GM19452 (cell line): ENCODE results near the gene C1QTNF8.

Source experiments
- ATAC-seq: cut with Tn5 transposase; IDR thresholded peaks from one replicate; pipeline ENCODE4 v1.9.1; 2021; ENCODE audit not compliant: unreplicated experiment

C1QTNF8 gene

DNA sequence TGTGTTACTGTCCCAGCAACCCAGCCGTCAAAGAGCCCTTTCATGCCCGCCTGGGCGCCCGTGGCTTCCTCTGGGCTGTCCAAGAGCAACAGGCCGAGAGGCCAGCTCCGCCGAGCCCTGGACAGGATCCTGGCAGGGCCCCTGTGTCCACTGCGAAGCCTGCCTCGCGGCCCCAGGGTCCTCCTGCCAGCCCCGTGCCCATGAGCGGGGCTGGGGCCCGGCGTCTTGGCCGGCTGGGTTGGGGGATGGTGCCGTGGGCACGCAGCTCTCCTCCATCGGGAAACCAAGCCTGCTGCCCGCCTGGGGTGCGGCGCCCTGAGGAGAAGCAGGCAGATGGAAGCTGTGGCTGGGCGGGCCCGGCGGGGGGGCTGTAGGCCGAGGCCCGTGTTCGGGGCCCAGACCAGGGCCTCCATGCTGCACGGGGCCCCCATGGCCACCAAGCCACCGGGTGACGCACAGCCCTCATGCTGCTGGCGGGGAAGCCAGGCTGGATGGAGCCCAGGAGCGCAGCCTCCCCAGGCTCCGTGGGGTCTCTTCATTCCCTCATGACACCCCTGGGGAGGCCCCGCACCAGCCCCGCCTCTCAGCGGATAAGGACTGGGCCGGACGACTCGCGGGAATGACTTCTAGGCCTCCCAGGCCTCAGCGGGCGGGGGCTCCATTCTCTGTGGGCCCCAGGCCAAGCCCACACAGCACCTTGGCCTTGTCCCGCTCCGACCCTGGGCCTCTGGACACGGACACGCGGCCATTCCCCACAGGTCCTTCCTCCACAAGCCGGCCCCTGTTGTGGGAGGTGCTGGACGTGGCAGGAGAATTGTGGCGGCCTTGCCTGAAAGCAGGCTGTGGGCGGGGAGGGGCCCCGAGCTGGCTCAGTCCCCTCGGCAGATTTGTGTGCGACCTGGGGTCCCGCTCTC, at the start of gene C1QTNF8:
Gene C1QTNF8, minus strand, starts transcription at position 76 of the 914 bp plus-strand sequence. CDS start 1,322 bp downstream, outside the sequence.
- no peak for ATAC-seq

- ATAC-seq: no peak
These were observed 49.5 kb upstream of the C1QTNF8 start for GRCh38 chr16:1145383-1146100.

- ATAC-seq: no peak
These were observed 48.7 kb upstream of the C1QTNF8 start for GRCh38 chr16:1144476-1145382.

- no peak for ATAC-seq
These were observed 47.9 kb upstream of the C1QTNF8 start for GRCh38 chr16:1143761-1144450.

GRCh38 chr16:1142911-1143310, 46.9 kb upstream of the C1QTNF8 start:
- ATAC-seq: no peak

- no peak for ATAC-seq
These were observed 45.7 kb upstream of the C1QTNF8 start for GRCh38 chr16:1141716-1142115.

- no peak for ATAC-seq
These were observed 45.1 kb upstream of the C1QTNF8 start for GRCh38 chr16:1141191-1141590.

GRCh38 chr16:1140582-1141162, 44.6 kb upstream of the C1QTNF8 start:
- ATAC-seq: no peak

DNA sequence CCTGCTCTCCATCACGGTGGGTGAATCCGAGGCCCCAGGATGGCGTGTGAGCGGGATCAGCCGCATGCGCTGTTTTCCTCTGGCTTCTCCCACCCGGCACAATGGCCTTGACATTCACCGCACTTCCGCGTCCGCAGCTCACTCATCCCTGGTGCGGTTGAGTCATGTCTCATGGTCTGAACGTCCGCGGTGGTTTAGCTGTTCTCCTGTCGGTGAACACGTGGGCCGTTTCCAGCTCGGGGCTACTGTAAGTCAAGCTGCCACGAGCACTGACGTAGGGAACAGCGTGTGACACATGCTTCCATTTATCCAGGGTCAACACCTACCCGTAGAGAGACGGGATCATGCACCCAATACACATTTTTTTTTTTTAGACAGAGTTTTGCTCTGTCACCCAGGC, 41.6 kb upstream of the C1QTNF8 start:
- ATAC-seq: no peak

GRCh38 chr16:1135459-1135825, 39.4 kb upstream of the C1QTNF8 start:
- ATAC-seq: no peak

DNA sequence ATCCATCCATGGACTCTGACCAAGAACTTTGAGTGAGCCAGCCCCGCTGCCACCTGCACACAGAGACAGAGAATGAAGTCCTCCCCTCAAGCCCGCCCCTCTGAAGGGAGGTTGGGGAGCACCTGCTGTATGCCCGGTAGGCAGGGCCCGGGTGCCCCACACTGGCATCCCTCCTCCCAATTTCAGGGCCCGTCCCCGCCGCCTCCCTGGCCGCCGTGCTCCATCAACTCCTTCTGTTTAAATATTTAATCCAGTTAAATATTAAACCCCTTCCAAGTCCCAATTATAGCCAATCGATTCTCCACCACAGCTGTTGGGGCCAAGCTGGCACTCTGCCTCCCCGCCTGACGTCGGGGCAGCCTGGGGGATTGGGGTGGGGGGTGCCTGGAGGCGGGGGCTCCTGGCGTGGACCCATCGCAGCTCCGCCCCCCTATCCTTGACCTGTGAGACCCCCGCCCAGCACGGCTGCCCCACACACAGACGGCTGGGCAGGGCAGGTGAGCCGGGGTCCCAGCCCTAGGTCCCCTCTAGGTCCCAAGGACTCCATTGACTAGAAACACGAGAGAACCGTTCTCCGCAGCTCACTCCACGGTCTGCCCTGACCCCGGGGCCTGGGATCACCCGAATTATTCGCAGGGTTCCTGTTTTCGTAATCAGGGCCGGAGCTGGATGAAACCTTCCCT, 38.9 kb upstream of the C1QTNF8 start:
- ATAC-seq: no peak

DNA sequence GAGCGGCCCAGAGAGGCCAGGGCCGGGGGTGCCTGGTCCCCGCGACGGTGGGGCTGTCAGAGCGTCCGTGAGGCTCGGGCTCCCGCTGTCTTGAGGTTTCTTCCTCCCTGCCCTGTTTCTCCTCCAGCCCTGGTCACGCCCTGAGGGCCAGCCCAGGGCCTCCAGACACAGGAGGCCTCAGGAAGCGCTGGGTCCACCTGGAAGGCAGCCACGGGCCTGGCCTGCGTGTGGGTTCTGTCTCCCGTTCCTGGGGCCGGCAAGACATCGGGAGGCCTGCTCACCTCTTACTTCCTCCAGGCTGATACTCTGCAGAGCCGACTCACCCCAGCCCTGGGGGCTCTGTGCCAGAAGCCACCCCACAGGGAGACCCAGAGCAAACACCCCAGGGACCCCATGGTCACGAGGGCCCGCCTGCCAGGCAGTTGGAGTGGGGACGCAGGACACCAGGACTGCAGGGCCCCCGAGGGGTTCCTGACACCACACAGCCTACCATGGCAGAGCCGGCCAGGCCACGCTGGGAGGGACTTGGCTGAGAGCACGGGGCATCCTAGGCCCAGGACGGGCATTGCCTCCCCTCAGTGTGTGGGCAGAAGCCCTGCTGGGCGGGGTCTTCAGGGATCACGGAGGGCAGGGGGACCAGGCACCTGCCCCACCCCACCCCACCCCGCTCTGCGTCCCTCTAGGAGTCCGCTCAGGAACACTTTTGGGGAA, 37.9 kb upstream of the C1QTNF8 start:
- no peak for ATAC-seq

DNA sequence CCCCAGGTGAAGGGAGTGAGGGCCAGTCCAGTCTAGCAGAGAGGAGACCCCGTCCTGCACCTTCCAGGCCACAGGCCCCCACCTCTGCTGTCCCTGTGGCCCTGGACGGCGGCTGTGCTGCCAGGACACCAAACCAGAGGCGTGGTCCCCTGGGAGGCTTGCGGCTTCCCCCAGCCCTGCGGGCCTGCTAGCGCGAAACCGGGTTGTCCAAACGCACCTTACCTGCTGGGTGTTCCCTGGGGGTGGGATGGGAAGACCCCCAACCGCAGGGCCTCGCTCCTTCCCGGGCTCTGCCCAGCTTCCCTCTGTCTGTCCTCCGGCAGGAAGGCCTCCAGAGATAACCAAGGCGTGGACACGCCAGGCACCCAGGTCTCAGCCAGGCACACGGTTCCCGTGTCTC, 37.2 kb upstream of the C1QTNF8 start:
- ATAC-seq: no peak

DNA sequence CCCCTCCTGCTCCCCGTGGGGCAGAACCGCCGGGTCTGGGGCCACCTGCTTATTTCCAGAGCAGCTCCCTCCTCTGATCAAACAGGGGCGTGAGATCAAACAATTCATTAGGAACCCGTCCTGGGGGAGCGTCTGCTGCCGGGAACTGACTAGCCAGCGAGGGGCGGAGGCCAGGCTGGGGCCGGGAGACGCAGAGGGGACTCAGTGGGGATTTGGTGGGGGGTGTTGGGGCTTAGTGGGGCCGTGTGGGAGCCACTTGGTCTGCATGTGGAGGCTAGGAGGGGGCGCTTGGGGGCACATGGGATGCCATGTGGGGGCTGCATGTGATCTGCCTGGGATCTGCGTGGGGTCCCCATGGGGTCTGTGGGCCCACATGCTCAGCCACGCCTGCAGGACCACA, 36.4 kb upstream of the C1QTNF8 start:
- ATAC-seq: no peak

- ATAC-seq: no peak
These were observed 35.4 kb upstream of the C1QTNF8 start for GRCh38 chr16:1131378-1131994.

DNA sequence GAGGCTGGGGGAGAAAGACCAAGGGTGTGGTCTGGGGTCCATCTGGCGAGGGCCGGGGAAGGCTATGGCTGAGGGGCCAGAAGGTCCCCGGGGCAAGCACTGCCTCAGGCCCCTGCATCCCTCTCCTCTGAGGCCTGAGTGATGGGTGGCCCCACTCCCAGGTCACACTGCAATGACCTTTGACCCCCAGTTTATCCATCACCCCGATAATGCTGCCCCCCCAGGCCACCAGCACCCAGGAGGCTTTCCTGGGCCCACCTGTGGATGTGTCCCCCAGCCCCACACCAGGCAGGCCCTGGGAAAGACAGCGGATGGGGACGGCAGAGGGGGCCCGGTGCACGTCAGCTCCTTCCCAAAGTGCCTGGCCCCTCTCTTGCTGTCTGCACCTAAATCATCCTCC, 34.3 kb upstream of the C1QTNF8 start:
- no peak for ATAC-seq

DNA sequence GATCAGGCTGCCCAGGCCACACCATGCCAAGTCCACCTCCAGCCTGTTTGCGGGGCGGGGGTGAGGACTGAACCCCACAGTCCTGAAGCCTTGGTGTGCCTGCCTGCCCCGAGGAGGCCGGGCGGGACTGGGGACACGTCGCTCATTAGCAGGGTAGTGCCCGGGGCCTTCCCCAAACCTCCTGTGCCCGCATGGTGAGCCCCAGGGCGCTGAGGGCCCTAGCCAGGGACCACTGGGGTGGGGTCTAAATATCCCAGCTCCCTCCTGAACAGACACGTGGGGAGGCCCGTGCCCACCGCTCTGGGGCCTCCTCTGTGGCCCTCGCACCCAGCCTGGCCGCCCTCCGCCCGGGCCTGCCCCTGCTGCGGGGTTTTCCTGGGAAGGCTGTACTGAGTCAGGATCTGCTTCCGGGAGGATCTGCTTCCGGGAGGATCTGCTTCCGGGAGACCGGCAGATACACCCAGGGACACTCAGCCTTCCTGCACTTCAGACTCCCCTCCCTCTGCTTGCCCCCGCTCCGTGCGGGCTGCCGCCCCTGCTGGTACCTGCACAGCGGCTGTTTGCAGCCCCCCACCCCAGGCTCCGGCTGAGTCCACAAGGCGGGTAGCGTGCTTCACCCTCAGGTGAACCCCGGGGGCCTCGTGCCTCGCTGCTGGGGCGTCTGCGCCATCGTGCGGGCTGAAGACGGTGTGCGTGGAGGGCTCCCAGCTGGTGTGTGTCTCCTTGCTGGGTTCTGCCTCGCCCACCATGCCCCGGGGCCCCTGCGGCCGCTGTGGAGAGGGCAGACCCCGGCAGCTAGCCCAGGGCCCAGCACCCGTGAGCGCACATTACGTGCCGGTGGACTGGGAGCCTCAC, 33.3 kb upstream of the C1QTNF8 start:
- ATAC-seq: no peak
